Putamen (tissue), 1 donor: Measurements from ENCODE around the gene PRIMPOL.
"Not testable (repeated sequence)": the region's sequence is repeated elsewhere in the genome, so short reads cannot be mapped to it uniquely, and the experiment has no call there.

Experiments
- DNase-seq: peaks from one replicate; pipeline ENCODE4 v3.0.0-alpha.2; 2016; ENCODE audit warnings: low spot score

PRIMPOL gene

DNA sequence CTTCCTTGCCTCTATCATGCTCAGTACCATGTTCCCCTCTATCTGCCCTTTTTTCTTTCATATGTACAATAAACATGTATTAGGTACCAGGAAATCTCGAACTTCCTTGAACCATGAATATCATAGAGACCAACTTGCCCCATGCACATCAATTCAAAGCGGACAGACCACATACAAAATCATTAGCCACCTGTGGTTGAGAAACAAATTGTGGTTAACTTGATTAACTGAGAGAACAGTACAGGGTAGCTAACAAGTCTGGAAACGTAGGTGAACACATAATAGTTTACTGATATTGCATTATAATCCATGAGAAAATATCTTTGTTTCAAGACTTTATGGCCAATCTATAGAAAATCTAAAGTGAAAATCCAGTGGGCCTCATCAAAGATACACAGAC lies 8.5 kb upstream of the PRIMPOL start:
- no peak for DNase-seq

- DNase-seq, result no peak
Observed at GRCh38 chr4:184641451-184641850, 8.1 kb upstream of the PRIMPOL start.

DNA sequence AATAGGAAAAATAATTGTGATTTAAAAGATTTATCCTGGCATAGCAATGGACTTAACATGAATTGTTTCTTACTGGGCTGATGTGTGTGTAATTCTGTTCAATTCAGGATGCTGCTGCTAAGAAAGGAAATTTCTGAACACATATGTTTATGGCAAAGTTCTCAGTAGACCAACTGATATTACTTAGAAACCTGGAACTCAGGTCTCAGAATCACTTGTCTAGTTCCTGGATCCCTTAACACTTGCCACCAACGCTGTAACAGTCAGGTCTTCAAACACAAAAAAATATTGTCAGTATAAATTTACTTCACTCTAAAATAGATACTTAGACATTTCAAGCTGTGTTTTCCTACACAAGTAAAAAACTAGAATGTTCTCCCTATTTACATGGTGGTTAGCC lies 5.8 kb upstream of the PRIMPOL start:
- no peak for DNase-seq

GRCh38 chr4:184644553-184645307 lies 4.8 kb upstream of the PRIMPOL start:
- no peak for DNase-seq

GRCh38 chr4:184645904-184646610 lies 3.5 kb upstream of the PRIMPOL start:
- DNase-seq, result peak; percentile 36

- DNase-seq, result no peak
Observed at GRCh38 chr4:184647266-184648053, 2.1 kb upstream of the PRIMPOL start.

DNA sequence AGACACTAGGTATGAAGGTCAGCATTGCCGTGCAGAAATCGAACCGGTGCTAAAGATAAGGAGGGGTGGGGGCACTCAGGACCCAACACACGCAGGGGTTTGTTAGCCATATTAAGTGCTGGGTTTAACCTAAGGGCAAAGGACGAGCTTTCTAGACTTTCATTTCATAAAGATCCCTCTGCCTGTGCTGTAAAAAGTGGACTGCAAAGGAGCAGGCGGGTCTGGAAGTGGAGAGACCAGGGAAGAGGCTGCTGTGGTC lies 1.6 kb upstream of the PRIMPOL start:
- no peak for DNase-seq

- peak; percentile 52 for DNase-seq
Observed at GRCh38 chr4:184648313-184649025, 1.1 kb upstream of the PRIMPOL start.

DNA sequence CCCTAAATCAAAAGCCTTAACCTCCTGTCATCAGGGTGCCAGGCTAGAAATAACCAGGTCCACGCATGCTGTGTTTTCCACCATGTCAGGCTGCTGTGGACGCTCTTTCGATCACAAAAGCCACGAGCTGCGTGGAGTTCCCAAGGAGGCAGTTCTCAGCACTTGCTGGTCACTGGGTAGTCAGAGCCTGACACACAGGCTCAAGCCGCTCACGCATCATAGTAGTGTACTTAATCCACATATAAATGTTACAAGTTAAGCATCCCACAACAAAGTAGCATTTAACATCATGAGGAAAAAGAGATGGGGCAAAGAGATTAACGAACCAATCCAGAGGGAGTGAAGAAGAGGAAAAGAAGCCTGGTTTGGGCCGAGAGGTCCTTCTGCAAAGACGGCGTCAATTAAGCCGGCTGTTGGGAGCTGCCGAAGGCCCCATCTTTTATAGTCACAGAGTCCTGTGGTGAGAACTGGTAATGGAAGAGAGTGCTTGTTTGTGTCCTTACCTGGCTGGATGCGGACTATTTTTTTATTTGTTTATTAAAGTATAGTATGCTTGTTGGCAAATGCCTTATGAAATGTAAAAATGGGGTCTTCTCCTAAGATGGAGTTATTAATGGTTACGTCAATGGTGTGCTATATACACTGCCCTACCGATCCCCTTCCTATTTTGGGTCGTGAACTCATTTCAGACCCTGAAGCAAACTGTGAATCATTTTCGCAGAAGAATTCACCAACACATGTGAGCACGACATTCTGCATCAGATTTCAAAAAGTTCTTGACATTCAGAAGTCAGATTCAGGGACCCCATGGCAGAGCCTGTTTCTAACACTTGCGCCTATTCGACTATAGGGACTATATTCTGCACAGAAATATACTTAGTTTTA lies 675 bp downstream of the PRIMPOL start:
- DNase-seq, result no peak

GRCh38 chr4:184651899-184652298 lies 2.4 kb downstream of the PRIMPOL start:
- no peak for DNase-seq

GRCh38 chr4:184652681-184653080 lies 3.1 kb downstream of the PRIMPOL start:
- DNase-seq, result not testable (repeated sequence)

GRCh38 chr4:184653650-184654049 lies 4.1 kb downstream of the PRIMPOL start:
- no peak for DNase-seq

GRCh38 chr4:184655889-184656869 lies 6.6 kb downstream of the PRIMPOL start:
- DNase-seq, result no peak

DNA sequence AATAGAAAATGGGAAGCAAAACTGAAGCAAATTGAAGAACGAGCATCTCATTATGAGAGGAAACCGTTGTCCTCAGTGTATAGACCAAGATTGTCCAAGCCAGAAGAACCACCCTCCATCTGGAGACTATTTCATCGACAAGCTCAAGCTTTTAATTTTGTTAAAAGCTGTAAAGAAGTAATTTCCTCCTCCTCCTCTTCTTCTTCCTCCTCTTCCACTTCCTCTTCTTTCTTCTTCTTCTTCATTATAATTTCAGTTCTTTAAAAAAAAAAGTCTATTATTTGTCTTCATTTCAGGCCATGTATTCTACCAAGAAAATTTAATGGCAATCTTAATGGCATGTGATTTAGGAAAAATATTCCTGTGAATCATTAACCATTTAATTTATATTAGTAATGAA lies 7.6 kb downstream of the PRIMPOL start:
- no peak for DNase-seq

DNA sequence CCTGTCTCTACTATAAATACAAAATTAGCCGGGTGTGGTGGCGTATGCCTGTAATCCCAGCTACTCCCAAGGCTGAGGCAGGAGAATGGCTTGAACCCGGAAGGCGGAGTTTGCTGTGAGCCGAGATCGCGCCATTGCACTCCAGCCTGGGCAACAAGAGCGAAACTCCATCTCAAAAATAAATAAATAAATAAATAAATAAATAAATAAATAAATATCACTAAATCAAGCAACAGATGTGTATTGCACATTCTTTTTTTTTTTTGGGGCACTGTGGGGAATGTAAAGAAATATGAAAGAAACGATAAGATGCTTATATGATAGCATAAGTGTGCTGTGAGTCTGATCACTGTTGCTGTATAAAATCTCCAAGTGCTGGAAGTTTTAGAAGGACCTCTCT lies 8.3 kb downstream of the PRIMPOL start:
- DNase-seq, result not testable (repeated sequence)

DNA sequence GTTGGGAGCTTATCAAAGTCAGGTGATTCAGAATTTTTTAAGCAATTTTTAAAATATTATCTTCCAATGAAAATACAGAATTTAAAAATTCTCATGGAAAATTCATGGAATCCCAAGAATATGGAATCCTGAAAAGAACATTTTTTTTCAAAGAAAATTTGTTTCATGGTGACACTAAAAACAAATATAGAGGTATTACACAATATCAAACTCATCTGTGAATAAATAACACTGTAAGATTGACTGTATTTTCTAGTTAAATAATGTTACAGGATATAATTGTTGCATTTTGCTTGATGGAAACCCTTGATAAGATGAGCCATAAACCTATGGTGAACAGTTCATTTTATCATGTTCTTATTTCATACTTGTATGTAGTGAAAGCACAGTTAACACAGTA lies 11.4 kb downstream of the PRIMPOL start:
- DNase-seq, result no peak

DNA sequence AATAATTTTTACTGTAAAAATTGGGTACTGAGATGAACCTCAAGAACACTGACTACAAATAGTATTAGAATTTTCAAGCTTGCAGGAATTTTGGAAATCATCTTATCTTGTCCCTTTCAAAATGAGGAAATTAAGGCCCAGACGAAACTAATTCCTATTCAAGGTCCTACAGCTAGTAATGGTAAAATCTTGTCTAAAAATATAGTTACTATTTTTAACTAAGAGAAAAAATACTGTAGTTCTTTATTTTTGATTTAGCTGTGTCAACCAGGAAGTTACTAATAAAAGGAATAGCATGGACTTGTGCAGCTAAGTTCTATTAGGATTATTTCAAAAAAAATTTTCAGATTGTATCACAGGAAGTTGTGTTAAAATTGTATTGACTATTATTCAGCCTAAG lies 12.7 kb downstream of the PRIMPOL start:
- no peak for DNase-seq

GRCh38 chr4:184664445-184665210 lies 15.1 kb downstream of the PRIMPOL start:
- no peak for DNase-seq

DNA sequence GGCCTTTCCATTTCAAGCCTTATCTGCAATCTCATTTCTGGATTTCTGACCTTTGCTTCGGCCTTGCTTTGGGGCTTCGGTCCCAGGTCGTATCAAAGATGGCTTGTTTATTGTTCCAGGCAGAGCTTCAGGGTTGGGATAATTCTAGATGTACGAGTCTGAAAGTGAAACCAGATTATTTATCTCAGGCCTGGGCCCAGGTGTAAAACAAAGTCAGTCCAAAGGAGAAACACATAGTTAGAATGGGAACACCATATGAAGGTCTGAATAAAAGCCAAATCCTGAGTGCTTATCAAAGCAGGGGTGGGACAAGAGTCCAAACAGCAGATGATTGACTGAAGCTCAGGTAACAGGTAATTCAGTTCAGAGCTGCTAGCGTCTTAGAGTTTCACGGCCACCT lies 17.1 kb downstream of the PRIMPOL start:
- no peak for DNase-seq
